Astrocyte (in vitro differentiated cells and primary cell): Measurements from ENCODE around the gene PCDHB8. TPM values are rescaled to one million over a fixed set of nuclear protein-coding genes. Genes with fewer than 3 reads are reported as not detected.
"Not testable (repeated sequence)": the region's sequence is repeated elsewhere in the genome, so short reads cannot be mapped to it uniquely, and the experiment has no call there.

Experiments used
- DNase-seq: peaks from one replicate; pipeline ENCODE4 v3.0.0-alpha.2; 2010; ENCODE audit warnings: low read depth
- FAIRE-seq: peaks from 2 replicates; lab custom pipeline; 2011; peaks lifted over from hg19 to GRCh38; lab: Jason Lieb, UNC
- H2AFZ ChIP-seq: 2 replicates; pipeline ENCODE4 v1.6.0; 2012; ENCODE audit warnings: low read depth, low read length, inconsistent platforms
- H3K27ac ChIP-seq: 2 replicates; pipeline ENCODE4 v1.5.1; 2011; ENCODE audit warnings: low read depth, low read length, inconsistent platforms
- H3K27me3 ChIP-seq: 2 replicates; pipeline ENCODE4 v1.6.0; 2011; ENCODE audit warnings: low read length, inconsistent platforms; ENCODE audit not compliant: insufficient read depth
- H3K36me3 ChIP-seq: 2 replicates; pipeline ENCODE4 v1.5.1; 2011; ENCODE audit warnings: low read length, inconsistent platforms; ENCODE audit not compliant: insufficient read depth
- H3K4me1 ChIP-seq: 2 replicates; pipeline ENCODE4 v1.5.1; 2011; ENCODE audit warnings: low read length, inconsistent platforms; ENCODE audit not compliant: insufficient read depth
- H3K4me2 ChIP-seq: 2 replicates; pipeline ENCODE4 v1.6.0; 2012; ENCODE audit warnings: low read length, inconsistent platforms
- H3K4me3 ChIP-seq: 2 replicates; pipeline ENCODE4 v1.5.1; 2011; ENCODE audit warnings: low read depth, mild to moderate bottlenecking, low read length, inconsistent platforms; ENCODE audit not compliant: insufficient read depth
- H3K79me2 ChIP-seq: 2 replicates; pipeline ENCODE4 v1.6.0; 2012; ENCODE audit warnings: mild to moderate bottlenecking, low read length, inconsistent platforms; ENCODE audit not compliant: insufficient read depth
- H3K9ac ChIP-seq: 2 replicates; pipeline ENCODE4 v1.6.0; 2012; ENCODE audit warnings: mild to moderate bottlenecking, low read length, inconsistent platforms
- H3K9me3 ChIP-seq: 2 replicates; pipeline ENCODE4 v1.5.1; 2012; ENCODE audit warnings: low read depth, mild to moderate bottlenecking, low read length, inconsistent platforms; ENCODE audit not compliant: insufficient read depth
- H4K20me1 ChIP-seq: 2 replicates; pipeline ENCODE4 v1.6.0; 2012; ENCODE audit warnings: low read length, inconsistent platforms; ENCODE audit not compliant: insufficient read depth
- H3K27ac Mint-ChIP-seq: one replicate; pipeline ENCODE4 v1.8.0; 2021; ENCODE audit warnings: mild to moderate bottlenecking, mixed read lengths; ENCODE audit not compliant: unreplicated experiment
- H3K27me3 Mint-ChIP-seq: one replicate; pipeline ENCODE4 v1.8.0; 2021; ENCODE audit warnings: low read depth, mixed read lengths; ENCODE audit not compliant: unreplicated experiment
- H3K36me3 Mint-ChIP-seq: one replicate; pipeline ENCODE4 v1.8.0; 2021; ENCODE audit warnings: low read depth, mixed read lengths; ENCODE audit not compliant: unreplicated experiment
- H3K4me1 Mint-ChIP-seq: one replicate; pipeline ENCODE4 v1.8.0; 2021; ENCODE audit warnings: low read depth, mixed read lengths; ENCODE audit not compliant: unreplicated experiment
- H3K4me3 Mint-ChIP-seq: one replicate; pipeline ENCODE4 v1.8.0; 2021; ENCODE audit warnings: mild to moderate bottlenecking, moderate library complexity, mixed read lengths; ENCODE audit not compliant: unreplicated experiment
- H3K9me3 Mint-ChIP-seq: one replicate; pipeline ENCODE4 v1.8.0; 2021; ENCODE audit warnings: mild to moderate bottlenecking, mixed read lengths; ENCODE audit not compliant: unreplicated experiment
- CTCF ChIP-seq: IDR thresholded peaks from 2 replicates; pipeline ENCODE4 v1.5.1; 2011; ENCODE audit warnings: low read depth, mild to moderate bottlenecking, inconsistent platforms, low read length, moderate library complexity; ENCODE audit not compliant: insufficient read depth
- EZH2 ChIP-seq: IDR thresholded peaks from 2 replicates; pipeline ENCODE4 v1.6.1; 2012; ENCODE audit warnings: mild to moderate bottlenecking, low read length, inconsistent platforms; ENCODE audit not compliant: insufficient read depth
- total RNA-seq: library from RNA; stranded (reverse); gene quantifications from 2 replicates; pipeline ENCODE4 v1.2.1, GENCODE V29; 2021

Gene PCDHB8
- total RNA-seq, 1 donor from 2014 or later = 4.9 TPM

- H3K9me3 Mint-ChIP-seq = peaks cover 11% of the 10 kb centered on the region
- not testable (repeated sequence) for FAIRE-seq
These were observed 2.3 kb downstream of the PCDHB8 start for GRCh38 chr5:141179876-141180275.

GRCh38 chr5:141180313-141180712, 2.7 kb downstream of the PCDHB8 start:
- no peak overlapping the region for H3K4me3 ChIP-seq
- no peak for TF ChIP-seq EZH2
- no peak for TF ChIP-seq CTCF
- H3K9me3 Mint-ChIP-seq = peaks cover 8% of the 10 kb centered on the region
- DNase-seq (no peak), FAIRE-seq (no peak)
- H3K9ac ChIP-seq = no peak overlapping the region
- no peaks in the 10 kb centered on the region for H3K27me3 ChIP-seq
- no peaks in the 10 kb centered on the region for H3K27me3 Mint-ChIP-seq
- H3K27ac ChIP-seq = no peak overlapping the region
- no peaks in the 10 kb centered on the region for H3K4me1 Mint-ChIP-seq
- H3K9me3 ChIP-seq = peaks cover 14% of the 10 kb centered on the region
- no peak overlapping the region for H2AFZ ChIP-seq
- H3K4me2 ChIP-seq = no peak overlapping the region
- peaks cover 11% of the 10 kb centered on the region for H3K36me3 Mint-ChIP-seq
- H3K4me1 ChIP-seq = no peaks in the 10 kb centered on the region
- no peak overlapping the region for H3K4me3 Mint-ChIP-seq
- no peaks in the 10 kb centered on the region for H3K79me2 ChIP-seq
- no peaks in the 10 kb centered on the region for H4K20me1 ChIP-seq
- H3K27ac Mint-ChIP-seq = no peak overlapping the region
- H3K36me3 ChIP-seq = no peaks in the 10 kb centered on the region

More at GRCh38 chr5:141179876-141180275, 2.3 kb downstream of the PCDHB8 start:
- H3K27ac Mint-ChIP-seq, H3K79me2 ChIP-seq, H3K27me3 ChIP-seq, H3K36me3 ChIP-seq, DNase-seq, H3K4me3 ChIP-seq, H2AFZ ChIP-seq, H3K27me3 Mint-ChIP-seq, H3K27ac ChIP-seq, H3K4me1 ChIP-seq, H4K20me1 ChIP-seq, H3K4me2 ChIP-seq, H3K4me3 Mint-ChIP-seq, H3K4me1 Mint-ChIP-seq, H3K9ac ChIP-seq: not testable (repeated sequence)
- peaks cover 17% of the 10 kb centered on the region for H3K9me3 ChIP-seq
- H3K36me3 Mint-ChIP-seq = peaks cover 13% of the 10 kb centered on the region

- H3K27ac ChIP-seq = no peak within 1 kb of the TSS
- H3K4me3 Mint-ChIP-seq = peak within 1 kb of the TSS; percentile 65
- no peaks in the 10 kb centered on the region for H3K79me2 ChIP-seq
- no peaks in the 10 kb centered on the region for H4K20me1 ChIP-seq
- H3K4me1 Mint-ChIP-seq = no peaks in the 10 kb centered on the region
- no peaks in the 10 kb centered on the region for H3K4me1 ChIP-seq
- no peaks in the 10 kb centered on the region for H3K36me3 ChIP-seq
- no peak within 1 kb of the TSS for H3K4me3 ChIP-seq
- peaks cover 14% of the 10 kb centered on the region for H3K9me3 ChIP-seq
- DNase-seq = peak; percentile 3
- H3K4me2 ChIP-seq = no peak within 1 kb of the TSS
- H3K27me3 Mint-ChIP-seq = no peaks in the 10 kb centered on the region
- no peak within 1 kb of the TSS for H3K27ac Mint-ChIP-seq
- peaks cover 11% of the 10 kb centered on the region for H3K36me3 Mint-ChIP-seq
- H3K9ac ChIP-seq = no peak within 1 kb of the TSS
- TF ChIP-seq CTCF (no peak), EZH2 (no peak)
- peaks cover 8% of the 10 kb centered on the region for H3K9me3 Mint-ChIP-seq
- H2AFZ ChIP-seq = no peak within 1 kb of the TSS
- FAIRE-seq = no peak
- H3K27me3 ChIP-seq = no peaks in the 10 kb centered on the region
These were observed 4.7 kb downstream of the PCDHB8 start, which contains the start of gene PCDHB16 for GRCh38 chr5:141182248-141182647. Gene PCDHB16 (plus strand): TSS chr5:141182387. CDS start chr5:141182560, 173 bp downstream.

GRCh38 chr5:141184117-141184855, 6.7 kb downstream of the PCDHB8 start:
- FAIRE-seq, H3K79me2 ChIP-seq, H3K4me2 ChIP-seq, H3K4me3 ChIP-seq, H3K36me3 ChIP-seq, H3K4me1 ChIP-seq, H3K27ac Mint-ChIP-seq, H3K9ac ChIP-seq, H3K4me3 Mint-ChIP-seq, H3K9me3 ChIP-seq, H3K27me3 ChIP-seq, H3K27ac ChIP-seq, H3K4me1 Mint-ChIP-seq, DNase-seq, H3K27me3 Mint-ChIP-seq, H2AFZ ChIP-seq, H4K20me1 ChIP-seq: not testable (repeated sequence)
- Mint-ChIP-seq H3K9me3 (peaks cover 14% of the 10 kb centered on the region), H3K36me3 (peaks cover 16% of the 10 kb centered on the region)
